ENCODE results near the gene ARHGEF28. TPM values are rescaled to one million over a fixed set of nuclear protein-coding genes. Genes with fewer than 3 reads are reported as not detected.

ARHGEF28 gene
- total RNA-seq, 1 donor from 2014 or later, result 2.1 TPM

DNA sequence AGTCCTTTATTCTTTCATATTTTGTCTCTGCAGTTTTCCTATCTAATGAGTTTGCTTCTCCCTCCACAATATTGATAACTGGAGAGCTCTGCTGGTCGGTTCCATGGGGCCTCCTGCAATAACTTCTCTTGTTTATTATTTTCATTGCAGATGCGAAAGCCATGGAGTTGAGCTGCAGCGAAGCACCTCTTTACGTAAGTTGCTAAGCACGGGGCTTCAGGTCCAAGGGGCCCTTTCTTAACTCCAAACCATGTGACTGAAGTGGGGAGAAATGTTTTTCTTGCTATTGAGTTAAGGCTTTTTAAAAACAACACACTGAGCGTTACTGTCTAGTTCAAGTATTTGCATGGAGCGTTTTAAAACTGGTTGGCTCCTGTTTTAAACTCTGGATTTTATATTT is 58.7 kb downstream of the ARHGEF28 start:
- intact Hi-C loops (cut with micrococcal nuclease), result no loop called here
- Histone ChIP-seq H3K9me3 (replicated peaks) (no peaks in the 10 kb centered on the region), H3K4me3 (no peak overlapping the region), H3K27ac (replicated peaks) (no peak overlapping the region), H3K36me3 (no peaks in the 10 kb centered on the region), H3K27me3 (ENCODE audit: low read depth) (no peaks in the 10 kb centered on the region), H3K4me1 (no peaks in the 10 kb centered on the region)
- TF ChIP-seq, protein P1, sequence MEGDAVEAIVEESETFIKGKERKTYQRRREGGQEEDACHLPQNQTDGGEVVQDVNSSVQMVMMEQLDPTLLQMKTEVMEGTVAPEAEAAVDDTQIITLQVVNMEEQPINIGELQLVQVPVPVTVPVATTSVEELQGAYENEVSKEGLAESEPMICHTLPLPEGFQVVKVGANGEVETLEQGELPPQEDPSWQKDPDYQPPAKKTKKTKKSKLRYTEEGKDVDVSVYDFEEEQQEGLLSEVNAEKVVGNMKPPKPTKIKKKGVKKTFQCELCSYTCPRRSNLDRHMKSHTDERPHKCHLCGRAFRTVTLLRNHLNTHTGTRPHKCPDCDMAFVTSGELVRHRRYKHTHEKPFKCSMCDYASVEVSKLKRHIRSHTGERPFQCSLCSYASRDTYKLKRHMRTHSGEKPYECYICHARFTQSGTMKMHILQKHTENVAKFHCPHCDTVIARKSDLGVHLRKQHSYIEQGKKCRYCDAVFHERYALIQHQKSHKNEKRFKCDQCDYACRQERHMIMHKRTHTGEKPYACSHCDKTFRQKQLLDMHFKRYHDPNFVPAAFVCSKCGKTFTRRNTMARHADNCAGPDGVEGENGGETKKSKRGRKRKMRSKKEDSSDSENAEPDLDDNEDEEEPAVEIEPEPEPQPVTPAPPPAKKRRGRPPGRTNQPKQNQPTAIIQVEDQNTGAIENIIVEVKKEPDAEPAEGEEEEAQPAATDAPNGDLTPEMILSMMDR (IDR thresholded peaks at IDR 0.05; ENCODE audit: borderline replicate concordance), result no peak
- DNase-seq, result no peak

DNA sequence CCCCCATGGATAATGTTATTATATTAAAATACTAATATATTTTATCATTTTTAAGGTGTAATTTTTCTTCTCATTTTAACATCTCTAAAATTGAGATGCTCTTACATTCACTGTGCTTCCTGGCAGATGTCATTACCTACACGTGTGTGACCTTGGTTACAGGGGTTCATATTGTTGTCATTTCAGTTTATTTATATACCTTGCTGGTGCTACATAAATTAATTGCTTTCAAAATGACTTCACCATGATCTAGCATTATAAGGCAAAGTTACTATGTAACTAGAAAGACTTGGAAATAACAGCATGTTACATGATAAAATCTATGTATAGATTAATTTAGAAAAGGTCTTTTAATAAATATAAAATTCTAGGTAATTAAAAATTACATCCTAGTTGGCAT is 60.9 kb downstream of the ARHGEF28 start:
- Histone ChIP-seq H3K36me3 (no peaks in the 10 kb centered on the region), H3K27ac (replicated peaks) (no peak overlapping the region), H3K27me3 (ENCODE audit: low read depth) (no peaks in the 10 kb centered on the region), H3K4me1 (no peaks in the 10 kb centered on the region), H3K9me3 (replicated peaks) (no peaks in the 10 kb centered on the region), H3K4me3 (no peak overlapping the region)
- intact Hi-C loops (cut with micrococcal nuclease), result no loop called here
- no peak for DNase-seq
- TF ChIP-seq, protein P1 (IDR thresholded peaks at IDR 0.05; ENCODE audit: borderline replicate concordance), result no peak

DNA sequence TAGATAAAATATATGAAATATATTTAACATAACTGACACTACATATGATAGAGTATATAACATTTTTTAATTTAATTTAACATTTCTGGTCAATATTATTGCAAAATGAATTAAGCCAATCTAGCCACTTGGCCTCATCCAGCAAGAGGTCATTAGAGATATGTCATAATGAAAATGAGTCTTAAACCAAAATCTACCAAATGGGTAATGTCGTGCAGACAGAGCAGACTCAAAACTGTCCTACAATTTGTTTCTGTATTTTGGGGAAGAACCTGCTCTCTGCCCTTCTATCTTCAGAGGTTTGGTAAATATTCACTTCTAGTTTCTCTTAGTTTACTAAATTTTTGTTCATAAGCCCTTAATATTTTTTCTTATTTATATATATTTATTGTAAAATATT is 61.4 kb downstream of the ARHGEF28 start:
- Histone ChIP-seq H3K4me1 (no peaks in the 10 kb centered on the region), H3K9me3 (replicated peaks) (no peaks in the 10 kb centered on the region), H3K27ac (replicated peaks) (no peak overlapping the region), H3K27me3 (ENCODE audit: low read depth) (no peaks in the 10 kb centered on the region), H3K36me3 (no peaks in the 10 kb centered on the region), H3K4me3 (no peak overlapping the region)
- DNase-seq, result no peak
- TF ChIP-seq, protein P1 (IDR thresholded peaks at IDR 0.05; ENCODE audit: borderline replicate concordance), result no peak
- intact Hi-C loops (cut with micrococcal nuclease), result no loop called here

- no peak for DNase-seq
- Histone ChIP-seq H3K27me3 (ENCODE audit: low read depth) (no peaks in the 10 kb centered on the region), H3K27ac (replicated peaks) (no peak overlapping the region), H3K4me1 (peaks cover 7% of the 10 kb centered on the region), H3K9me3 (replicated peaks) (no peaks in the 10 kb centered on the region), H3K36me3 (no peaks in the 10 kb centered on the region), H3K4me3 (no peak overlapping the region)
- intact Hi-C loops (cut with micrococcal nuclease), result no loop called here
- TF ChIP-seq, protein P1 (IDR thresholded peaks at IDR 0.05; ENCODE audit: borderline replicate concordance), result no peak
Observed at GRCh38 chr5:73690015-73690414, 64.0 kb downstream of the ARHGEF28 start.

DNA sequence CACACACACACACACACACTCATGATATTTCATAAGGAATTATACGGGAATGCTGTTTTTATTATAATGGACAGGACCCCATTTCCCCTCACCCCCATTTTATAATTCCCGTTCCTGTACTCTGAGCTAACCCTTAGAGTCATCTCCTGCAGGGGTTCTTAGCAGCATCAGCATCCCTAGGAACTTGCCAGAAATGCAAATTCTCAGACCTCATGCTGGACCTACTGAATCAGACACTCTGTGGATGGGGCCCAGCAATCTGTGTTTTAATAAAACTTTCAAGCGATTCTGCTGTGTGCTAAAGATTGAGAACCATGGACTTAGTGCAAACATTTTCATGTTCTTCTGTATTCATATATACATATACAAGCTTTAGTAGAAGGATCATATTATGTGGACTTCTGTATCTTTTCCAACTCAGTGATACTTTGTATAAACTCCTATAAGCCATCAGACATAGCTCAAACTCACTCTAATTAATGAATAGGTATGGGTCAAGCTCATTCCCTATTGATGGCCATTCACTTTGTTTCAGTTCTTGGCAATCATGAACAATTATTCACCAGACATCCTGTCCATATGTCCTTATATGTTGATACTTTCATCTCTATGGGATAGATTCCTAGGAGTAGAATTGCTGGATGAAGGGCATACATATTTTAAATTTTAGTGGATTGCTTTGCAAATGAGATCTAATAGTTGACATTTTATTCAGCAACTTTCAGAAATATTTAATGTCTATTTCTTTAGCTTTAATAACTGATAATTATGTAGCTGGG is 65.5 kb downstream of the ARHGEF28 start:
- Histone ChIP-seq H3K36me3 (no peaks in the 10 kb centered on the region), H3K27me3 (ENCODE audit: low read depth) (no peaks in the 10 kb centered on the region), H3K4me3 (no peak overlapping the region), H3K9me3 (replicated peaks) (no peaks in the 10 kb centered on the region), H3K4me1 (peaks cover 7% of the 10 kb centered on the region), H3K27ac (replicated peaks) (no peak overlapping the region)
- TF ChIP-seq, protein P1 (IDR thresholded peaks at IDR 0.05; ENCODE audit: borderline replicate concordance), result no peak
- DNase-seq, result no peak
- intact Hi-C loops (cut with micrococcal nuclease), result no loop called here
